HepG2 (cell line): ENCODE measurements around the gene LLGL2. TPM values are rescaled to one million over a fixed set of nuclear protein-coding genes. Genes with fewer than 3 reads are reported as not detected.

Experiments
- DPF2 ChIP-seq: sonication (generic); formaldehyde crosslinking; IDR thresholded peaks from 2 replicates; pipeline ENCODE4 v1.4.0; 2020; ENCODE audit warnings: mild to moderate bottlenecking, low read depth, missing genetic modification reagents, borderline replicate concordance
- HES4 ChIP-seq: sonication (generic); formaldehyde crosslinking; IDR thresholded peaks from 2 replicates; pipeline ENCODE4 v1.9.0; 2021; ENCODE audit warnings: mild to moderate bottlenecking, missing genetic modification reagents, borderline replicate concordance
- HOXD1 ChIP-seq: sonication (generic); formaldehyde crosslinking; IDR thresholded peaks from 2 replicates; pipeline ENCODE4 v1.5.0; 2020; ENCODE audit warnings: missing genetic modification reagents
- ISX ChIP-seq: sonication (generic); formaldehyde crosslinking; conservative IDR thresholded peaks from 2 replicates; pipeline ENCODE4 v1.5.0; 2020; ENCODE audit warnings: missing genetic modification reagents
- KDM4B ChIP-seq: sonication (generic); formaldehyde crosslinking; IDR thresholded peaks from 2 replicates; pipeline ENCODE4 v1.4.0; 2020; ENCODE audit warnings: missing genetic modification reagents
- MATR3 ChIP-seq: sonication (generic); formaldehyde crosslinking; IDR thresholded peaks from 2 replicates; pipeline ENCODE4 v1.4.0; 2020; ENCODE audit warnings: missing genetic modification reagents
- MIER3 ChIP-seq: IDR thresholded peaks from 2 replicates; pipeline ENCODE4 v1.6.1; 2016; ENCODE audit warnings: missing compliant biosample characterization, borderline replicate concordance
- NFRKB ChIP-seq: fragments of 450-650 bp; IDR thresholded peaks from 2 replicates; pipeline ENCODE4 v1.6.1; 2017
- PAX8 ChIP-seq: sonication (generic); formaldehyde crosslinking; IDR thresholded peaks from 2 replicates; pipeline ENCODE4 v1.8.0; 2022; ENCODE audit warnings: mild to moderate bottlenecking, missing genetic modification reagents, borderline replicate concordance
- THAP11 ChIP-seq: IDR thresholded peaks from 2 replicates; pipeline ENCODE4 v1.6.1; 2016; ENCODE audit warnings: missing biosample characterization, missing genetic modification reagents
- TOE1 ChIP-seq: sonication (generic); formaldehyde crosslinking; IDR thresholded peaks from 2 replicates; pipeline ENCODE4 v1.4.0; 2020; ENCODE audit warnings: mild to moderate bottlenecking, missing genetic modification reagents
- ZC3H4 ChIP-seq: sonication (generic); formaldehyde crosslinking; IDR thresholded peaks from 2 replicates; pipeline ENCODE4 v1.4.0; 2020; ENCODE audit warnings: missing genetic modification reagents, borderline replicate concordance
- ZFP90 ChIP-seq: sonication (generic); formaldehyde crosslinking; IDR thresholded peaks from 2 replicates; pipeline ENCODE4 v1.8.0; 2022; ENCODE audit warnings: missing genetic modification reagents, mild to moderate bottlenecking, inconsistent platforms, borderline replicate concordance
- ZFYVE20 ChIP-seq: sonication (generic); formaldehyde crosslinking; IDR thresholded peaks from 2 replicates; pipeline ENCODE4 v1.8.0; 2023; ENCODE audit warnings: low read depth, mild to moderate bottlenecking, moderate library complexity, missing genetic modification reagents, borderline replicate concordance
- ZNF564 ChIP-seq: sonication (generic); formaldehyde crosslinking; IDR thresholded peaks from 2 replicates; pipeline ENCODE4 v1.8.1; 2023; ENCODE audit warnings: mild to moderate bottlenecking, missing genetic modification reagents
- ZNF709 ChIP-seq: sonication (generic); formaldehyde crosslinking; IDR thresholded peaks from 2 replicates; pipeline ENCODE4 v1.5.0; 2020; ENCODE audit warnings: mild to moderate bottlenecking, missing genetic modification reagents
- polyA plus RNA-seq, 8 experiments: library from polyadenylated mRNA; depleted of rRNA in 3 of 8; stranded (reverse) in 7 of 8; unstranded in 1 of 8; fragments of >200 nt; fragmentation: Illumina TruSeq in 4 of 8; extraction: Trizol in 4 of 8; gene quantifications; 2 replicates each; pipeline versions ENCODE4 v1.2.1 to v1.2.3, GENCODE V29; 2011 to 2016; ENCODE audit warnings: low read depth in 4 of 8, missing spikeins in 1 of 8, mixed read lengths in 1 of 8; ENCODE audit not compliant: insufficient read depth in 1 of 8
- total RNA-seq, 5 experiments: library from RNA; depleted of rRNA; stranded (reverse); fragments of >200 nt; fragmentation: Illumina TruSeq; extraction: Trizol; gene quantifications; 2 replicates each; pipeline ENCODE4 v1.2.3, GENCODE V29; 2016; ENCODE audit warnings: low read depth in 1 of 5
- TF ChIP-seq, protein P1 (sequence below), 2 experiments: fragments of 450-650 bp in 1 of 2; sonication (generic) in 1 of 2; formaldehyde crosslinking in 1 of 2; IDR thresholded peaks; 2 replicates each; pipeline versions ENCODE4 v1.6.1 to v1.8.0; 2016 to 2022; ENCODE audit warnings: antibody characterized with exemption in 1 of 2, mild to moderate bottlenecking in 1 of 2, missing genetic modification reagents in 1 of 2
- TF ChIP-seq, protein P2 (sequence below): sonication (generic); formaldehyde crosslinking; IDR thresholded peaks from 2 replicates; pipeline ENCODE4 v1.5.1; 2020; ENCODE audit warnings: missing genetic modification reagents, mild to moderate bottlenecking, borderline replicate concordance

LLGL2 gene
- total and polyA plus RNA-seq, 2 of the 13 experiments (the other 11 are each of a cell fraction or from before 2014, with no cell fraction given) = 83.0 to 86.7 TPM

GRCh38 chr17:75552425-75553294 is 27.2 kb downstream of the LLGL2 start (continued):
- TF ChIP-seq, protein P1, sequence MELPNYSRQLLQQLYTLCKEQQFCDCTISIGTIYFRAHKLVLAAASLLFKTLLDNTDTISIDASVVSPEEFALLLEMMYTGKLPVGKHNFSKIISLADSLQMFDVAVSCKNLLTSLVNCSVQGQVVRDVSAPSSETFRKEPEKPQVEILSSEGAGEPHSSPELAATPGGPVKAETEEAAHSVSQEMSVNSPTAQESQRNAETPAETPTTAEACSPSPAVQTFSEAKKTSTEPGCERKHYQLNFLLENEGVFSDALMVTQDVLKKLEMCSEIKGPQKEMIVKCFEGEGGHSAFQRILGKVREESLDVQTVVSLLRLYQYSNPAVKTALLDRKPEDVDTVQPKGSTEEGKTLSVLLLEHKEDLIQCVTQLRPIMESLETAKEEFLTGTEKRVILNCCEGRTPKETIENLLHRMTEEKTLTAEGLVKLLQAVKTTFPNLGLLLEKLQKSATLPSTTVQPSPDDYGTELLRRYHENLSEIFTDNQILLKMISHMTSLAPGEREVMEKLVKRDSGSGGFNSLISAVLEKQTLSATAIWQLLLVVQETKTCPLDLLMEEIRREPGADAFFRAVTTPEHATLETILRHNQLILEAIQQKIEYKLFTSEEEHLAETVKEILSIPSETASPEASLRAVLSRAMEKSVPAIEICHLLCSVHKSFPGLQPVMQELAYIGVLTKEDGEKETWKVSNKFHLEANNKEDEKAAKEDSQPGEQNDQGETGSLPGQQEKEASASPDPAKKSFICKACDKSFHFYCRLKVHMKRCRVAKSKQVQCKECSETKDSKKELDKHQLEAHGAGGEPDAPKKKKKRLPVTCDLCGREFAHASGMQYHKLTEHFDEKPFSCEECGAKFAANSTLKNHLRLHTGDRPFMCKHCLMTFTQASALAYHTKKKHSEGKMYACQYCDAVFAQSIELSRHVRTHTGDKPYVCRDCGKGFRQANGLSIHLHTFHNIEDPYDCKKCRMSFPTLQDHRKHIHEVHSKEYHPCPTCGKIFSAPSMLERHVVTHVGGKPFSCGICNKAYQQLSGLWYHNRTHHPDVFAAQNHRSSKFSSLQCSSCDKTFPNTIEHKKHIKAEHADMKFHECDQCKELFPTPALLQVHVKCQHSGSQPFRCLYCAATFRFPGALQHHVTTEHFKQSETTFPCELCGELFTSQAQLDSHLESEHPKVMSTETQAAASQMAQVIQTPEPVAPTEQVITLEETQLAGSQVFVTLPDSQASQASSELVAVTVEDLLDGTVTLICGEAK (IDR thresholded peaks at IDR 0.05) = no peak
- TF ChIP-seq, protein P1 (CRISPR knock-in tag; IDR thresholded peaks at IDR 0.05) = no peak
- TF ChIP-seq DPF2 (CRISPR knock-in tag) (peak; percentile 65; the same call in 1 of the 2 replicates), THAP11 (peak; percentile 60; the same call in 1 of the 2 replicates), NFRKB (no peak), ZFP90 (CRISPR knock-in tag) (no peak; the same call in 1 of the 2 replicates), ZNF709 (CRISPR knock-in tag) (no peak), MATR3 (CRISPR knock-in tag) (no peak), ZC3H4 (CRISPR knock-in tag) (no peak), ISX (CRISPR knock-in tag) (no peak), PAX8 (no peak), KDM4B (0 out of 2 replicates have a peak, but pooled peaks have one; percentile 19), HES4 (CRISPR knock-in tag) (no peak), ZFYVE20 (CRISPR knock-in tag) (no peak), ZNF564 (CRISPR knock-in tag) (no peak), MIER3 (no peak), TOE1 (CRISPR knock-in tag) (no peak), HOXD1 (CRISPR knock-in tag) (peak; percentile 58; the same call in 1 of the 2 replicates)
- TF ChIP-seq, protein P2, sequence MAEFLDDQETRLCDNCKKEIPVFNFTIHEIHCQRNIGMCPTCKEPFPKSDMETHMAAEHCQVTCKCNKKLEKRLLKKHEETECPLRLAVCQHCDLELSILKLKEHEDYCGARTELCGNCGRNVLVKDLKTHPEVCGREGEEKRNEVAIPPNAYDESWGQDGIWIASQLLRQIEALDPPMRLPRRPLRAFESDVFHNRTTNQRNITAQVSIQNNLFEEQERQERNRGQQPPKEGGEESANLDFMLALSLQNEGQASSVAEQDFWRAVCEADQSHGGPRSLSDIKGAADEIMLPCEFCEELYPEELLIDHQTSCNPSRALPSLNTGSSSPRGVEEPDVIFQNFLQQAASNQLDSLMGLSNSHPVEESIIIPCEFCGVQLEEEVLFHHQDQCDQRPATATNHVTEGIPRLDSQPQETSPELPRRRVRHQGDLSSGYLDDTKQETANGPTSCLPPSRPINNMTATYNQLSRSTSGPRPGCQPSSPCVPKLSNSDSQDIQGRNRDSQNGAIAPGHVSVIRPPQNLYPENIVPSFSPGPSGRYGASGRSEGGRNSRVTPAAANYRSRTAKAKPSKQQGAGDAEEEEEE (CRISPR knock-in tag) = no peak
